Measurements from ENCODE around the gene FAM151B. TPM values are rescaled to one million over a fixed set of nuclear protein-coding genes. Genes with fewer than 3 reads are reported as not detected.

The FAM151B gene
- total and polyA plus RNA-seq, 2 of the 8 experiments (the other 6 are each of a cell fraction or from before 2014, with no cell fraction given) = 0.62 to 1.1 TPM

DNA sequence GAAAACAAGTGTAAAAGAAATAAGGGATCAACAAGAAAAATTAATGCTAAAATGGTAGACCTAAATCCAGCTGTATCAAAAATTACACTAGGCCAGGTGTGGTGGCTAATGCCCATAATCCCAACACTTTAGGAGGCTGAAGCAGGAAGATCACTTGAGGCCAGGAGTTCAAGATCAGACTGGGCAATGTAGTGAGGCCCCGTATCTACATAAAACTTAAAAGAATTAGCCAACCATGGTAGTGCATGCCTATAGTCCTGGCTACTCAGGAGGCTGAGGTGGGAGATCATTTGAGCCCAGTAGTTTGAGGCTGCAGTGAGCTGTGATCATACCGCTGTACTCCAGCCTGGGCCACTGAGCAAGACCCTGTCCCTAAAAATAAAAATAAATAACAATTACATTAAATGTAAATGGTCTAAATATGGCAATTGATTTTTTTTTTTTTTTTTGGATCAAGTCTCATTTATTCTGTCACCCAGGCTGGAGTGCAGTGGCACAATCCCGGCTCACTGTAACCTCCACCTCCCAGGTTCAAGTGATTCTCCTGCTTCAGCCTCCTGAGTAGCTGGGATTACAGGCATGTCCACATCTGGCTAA lies 4.2 kb upstream of the FAM151B start:
- Histone ChIP-seq H4K91ac (replicated peaks; ENCODE audit: insufficient read length, low read length) (no peak overlapping the region), H3K14ac (ENCODE audit: insufficient read length) (no peak overlapping the region), H3K23ac (ENCODE audit: insufficient read length) (no peak overlapping the region), H2AK5ac (ENCODE audit: low read depth, low read length) (no peak overlapping the region), H3K9ac (replicated peaks in 1 of 4; ENCODE audit: extremely low read depth in 1 of 4, low read depth in 3 of 4, low read length in 3 of 4) (no peak overlapping the region), H3K23me2 (ENCODE audit: low read depth, low read length) (peaks cover 5% of the 10 kb centered on the region), H2BK20ac (ENCODE audit: low read length) (no peak overlapping the region), H3K27me3 (replicated peaks in 1 of 4; ENCODE audit: control insufficient read depth in 3 of 4, extremely low read depth in 1 of 4, insufficient read depth in 3 of 4, low read length in 3 of 4) (no peaks in the 10 kb centered on the region), H3K27ac (ENCODE audit: low read depth, low read length) (no peak overlapping the region), H4K8ac (ENCODE audit: extremely low read depth, insufficient read depth, low read length) (no peak overlapping the region), H3K79me1 (ENCODE audit: low read depth, low read length) (no peaks in the 10 kb centered on the region), H3K4ac (replicated peaks; ENCODE audit: insufficient read length, low read depth, low read length) (no peak overlapping the region), H3K4me1 (replicated peaks in 1 of 4; ENCODE audit: control insufficient read depth in 3 of 4, insufficient read depth in 4 of 4, low read length in 3 of 4) (peaks cover 0 to 8% (median 0%) of the 10 kb centered on the region in 4 experiments; a peak in 2 of 7 replicates), H2AFZ (ENCODE audit: low read length) (no peak overlapping the region), H2BK5ac (ENCODE audit: low read depth, low read length) (no peak overlapping the region), H3K9me3 (ENCODE audit: insufficient read depth in 2 of 2, low read depth in 1 of 2, low read length in 1 of 2) (no peaks in the 10 kb centered on the region; a peak in 1 of 4 replicates), H4K5ac (ENCODE audit: insufficient read length, low read depth, low read length) (no peak overlapping the region), H3K18ac (ENCODE audit: extremely low read depth, low read length) (no peak overlapping the region), H2BK15ac (ENCODE audit: low read length) (no peak overlapping the region), H3K79me2 (ENCODE audit: control insufficient read depth in 1 of 2, insufficient read depth in 2 of 2, low read length in 2 of 2) (no peaks in the 10 kb centered on the region), H3K4me2 (ENCODE audit: insufficient read depth in 1 of 2, low read depth in 2 of 2, low read length in 2 of 2) (no peak overlapping the region), H2BK120ac (replicated peaks; ENCODE audit: low read depth, low read length) (no peak overlapping the region), H2BK12ac (ENCODE audit: low read depth, low read length) (no peak overlapping the region), H3K36me3 (ENCODE audit: control insufficient read depth in 2 of 4, insufficient read depth in 4 of 4, low read length in 3 of 4) (peaks cover 0 to 15% (median 4%) of the 10 kb centered on the region in 4 experiments; a peak in 2 of 8 replicates), H3K4me3 (ENCODE audit: extremely low read depth in 1 of 4, insufficient read depth in 2 of 4, low read depth in 3 of 4, low read length in 4 of 4) (no peak overlapping the region), H3K56ac (replicated peaks; ENCODE audit: insufficient read length, low read depth, low read length) (no peak overlapping the region), H4K20me1 (replicated peaks in 1 of 2; ENCODE audit: control insufficient read depth in 1 of 2, insufficient read depth in 2 of 2, low read length in 2 of 2) (no peaks in the 10 kb centered on the region)
- ChIA-PET CTCF (ENCODE audit: partially characterized antibody) (interaction anchor here (1.0 to 1.1 kb wide), 2 partner anchors 18 to 24 kb away, joined by 3 read pairs; no protein-coding TSS in a partner anchor), POLR2A (ENCODE audit: partially characterized antibody) (interaction anchor here (0.6 to 2.5 kb wide), 3 partner anchors 10 to 183 kb away, joined by 3 to 13 read pairs (median 3); no protein-coding TSS in a partner anchor)
- FAIRE-seq (no peak), DNase-seq (ENCODE audit: low read depth in 1 of 2, low spot score in 2 of 2) (no peak)
- TF ChIP-seq CREB1 (IDR thresholded peaks at IDR 0.05) (no peak), BRCA1 (IDR thresholded peaks at IDR 0.05; ENCODE audit: low read depth, low read length) (no peak), ASH2L (IDR thresholded peaks at IDR 0.05; ENCODE audit: low read length) (no peak), ZNF274 (IDR thresholded peaks at IDR 0.05; ENCODE audit: borderline replicate concordance, extremely low read depth, low read length) (no peak), NANOG (IDR thresholded peaks at IDR 0.05; ENCODE audit: insufficient read depth, low read depth, low read length, poor library complexity, severe bottlenecking) (no peak), TBP (IDR thresholded peaks at IDR 0.05; ENCODE audit: low read depth, low read length) (no peak), CBX8 (IDR thresholded peaks at IDR 0.05; ENCODE audit: borderline replicate concordance, low read depth, low read length) (no peak)
- WGBS, 2 experiments (ENCODE audit: extremely low coverage in 1 of 2, insufficient coverage in 1 of 2, insufficient read length in 1 of 2, insufficient replicate concordance in 2 of 2, low coverage in 1 of 2, low lambda C conversion rate in 2 of 2, missing lambda C conversion rate in 1 of 2) = 93% methylated on average over 3 of the region's 3 CpGs; no CpG with 5 or more reads in 1 of the 2 experiments
